Erythroblast (primary cell): Measurements from ENCODE around the gene SNTB2.

Experiments
- GATA1 ChIP-seq: IDR thresholded peaks from 2 replicates; pipeline ENCODE4 v1.6.1; 2011; ENCODE audit warnings: low read depth, mild to moderate bottlenecking, control low read depth, low read length, moderate library complexity
- POLR2A ChIP-seq: IDR thresholded peaks from 2 replicates; pipeline ENCODE4 v1.6.1; 2011; ENCODE audit warnings: mild to moderate bottlenecking, low read length

- no peak for TF ChIP-seq GATA1
- no peak for TF ChIP-seq POLR2A
These were observed 135.4 kb downstream of the SNTB2 start for GRCh38 chr16:69322343-69322742.
